CMK (cell line): ENCODE measurements around the gene MLLT1.
A peak's percentile ranks its signal among the peaks of the same experiment; 100 is the strongest.

Experiments
- DNase-seq: peaks from one replicate; pipeline ENCODE4 v3.0.0-alpha.2; 2010; ENCODE audit warnings: low read depth

Gene MLLT1

GRCh38 chr19:6204866-6205723, 74.7 kb downstream of the MLLT1 start:
- no peak for DNase-seq

- no peak for DNase-seq
These were observed 75.6 kb downstream of the MLLT1 start for GRCh38 chr19:6204212-6204611.

DNA sequence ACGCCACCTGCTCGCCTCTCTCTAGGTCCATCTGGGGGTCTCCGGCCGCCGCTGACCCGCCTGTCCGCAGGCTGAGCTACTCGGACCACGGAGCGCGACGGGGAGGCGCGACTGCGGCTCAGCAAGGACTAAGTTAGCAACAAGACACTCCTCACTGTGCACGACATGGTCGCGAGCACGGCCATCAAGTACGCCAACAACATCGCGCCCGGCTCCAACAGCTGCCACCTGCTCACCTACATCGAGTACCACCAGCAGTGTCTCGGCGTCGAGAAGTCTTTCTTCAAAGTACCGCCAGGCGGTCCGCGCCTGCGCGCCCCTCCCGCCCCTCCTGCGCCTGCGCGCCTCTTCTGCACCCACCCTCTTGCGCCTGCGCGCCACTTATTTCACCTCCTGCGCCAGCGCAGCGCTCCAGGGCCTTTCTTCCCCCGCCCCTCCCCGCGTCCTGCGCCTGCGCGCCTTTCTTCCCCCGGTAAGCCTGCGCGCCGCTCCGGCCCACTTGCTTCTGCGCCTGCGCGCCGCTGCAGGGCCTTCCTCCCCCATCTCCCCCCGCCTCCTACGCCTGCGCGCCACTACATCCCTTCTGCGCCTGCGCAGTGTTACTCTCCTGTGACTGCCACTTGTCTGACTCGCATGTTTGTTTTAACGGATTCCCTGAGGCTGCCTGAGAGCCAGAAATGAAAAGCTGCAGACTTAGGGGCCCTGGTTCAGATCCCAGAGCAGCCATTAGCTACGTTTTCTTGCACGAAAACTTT, 80.4 kb downstream of the MLLT1 start:
- DNase-seq: peak; percentile 98

- DNase-seq: no peak
These were observed 80.9 kb downstream of the MLLT1 start for GRCh38 chr19:6198896-6199239.

DNA sequence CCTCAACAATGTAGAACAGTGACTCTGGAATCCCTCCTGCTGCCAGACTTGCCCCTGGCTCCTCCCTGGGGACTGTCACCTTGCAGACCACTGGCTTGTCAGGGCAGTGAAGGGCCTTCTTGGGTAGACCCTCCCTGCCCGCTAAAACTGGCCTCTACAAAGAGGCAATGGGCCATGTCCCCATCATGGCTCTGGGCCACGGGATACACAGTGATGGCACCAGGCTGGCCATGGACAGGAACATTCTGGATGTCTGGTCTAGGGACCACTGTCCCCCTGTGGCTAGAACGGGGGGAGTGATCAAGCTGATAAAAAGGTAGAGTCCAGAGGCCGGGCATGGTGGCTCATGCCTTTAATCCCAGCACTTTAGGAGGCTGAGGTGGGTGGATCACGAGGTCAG, 83.4 kb downstream of the MLLT1 start:
- no peak for DNase-seq

GRCh38 chr19:6188811-6189210, 91.0 kb downstream of the MLLT1 start:
- DNase-seq: no peak

GRCh38 chr19:6187374-6187773, 92.4 kb downstream of the MLLT1 start:
- no peak for DNase-seq

DNA sequence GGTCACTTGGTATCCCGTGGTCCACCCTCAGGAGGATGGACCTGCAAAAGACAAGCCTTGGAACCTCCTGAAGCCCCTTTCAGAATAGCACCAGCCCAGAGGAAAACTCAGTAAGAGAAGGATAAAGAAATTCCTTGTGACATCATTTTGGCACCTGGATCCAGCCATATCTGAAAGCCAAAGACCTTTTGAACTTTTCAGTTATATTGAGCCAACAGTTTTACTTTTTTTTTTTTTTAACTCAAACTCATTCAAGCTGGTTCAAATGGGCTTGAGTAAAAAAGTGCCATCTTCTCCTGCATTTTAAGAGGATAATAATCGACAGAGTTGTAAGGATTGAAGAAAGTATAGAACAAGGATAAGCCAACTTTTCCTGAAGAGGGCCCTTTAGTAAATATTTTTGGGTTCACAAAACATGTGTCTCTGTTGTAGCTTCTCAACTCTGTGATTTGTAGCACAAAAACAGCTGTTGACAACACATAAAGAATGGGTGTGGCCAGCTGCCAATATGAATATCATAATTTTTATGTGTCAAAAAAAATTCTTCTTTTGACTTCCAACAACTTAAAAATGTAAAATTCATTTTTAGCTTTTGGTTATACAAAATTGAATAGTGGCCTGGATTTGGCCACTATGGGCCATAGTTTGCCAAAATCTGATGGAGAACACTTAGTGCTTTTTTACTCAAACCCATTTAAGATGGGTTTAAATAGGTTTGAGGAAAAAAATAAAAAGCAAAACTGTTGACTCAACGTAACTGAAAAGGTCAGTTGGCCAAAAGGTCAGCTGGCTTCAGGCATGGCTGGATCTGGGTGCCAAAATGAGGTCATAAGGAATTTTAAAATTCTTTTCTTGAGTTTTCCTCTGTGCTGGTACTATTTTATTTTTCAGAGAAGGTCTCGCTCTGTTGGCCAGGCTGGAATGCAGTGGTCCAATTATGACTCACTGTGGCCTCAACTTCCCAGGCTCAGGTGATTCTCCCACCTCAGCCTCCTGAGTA, 93.6 kb downstream of the MLLT1 start:
- DNase-seq: no peak

GRCh38 chr19:6185093-6185834, 94.5 kb downstream of the MLLT1 start:
- no peak for DNase-seq

DNA sequence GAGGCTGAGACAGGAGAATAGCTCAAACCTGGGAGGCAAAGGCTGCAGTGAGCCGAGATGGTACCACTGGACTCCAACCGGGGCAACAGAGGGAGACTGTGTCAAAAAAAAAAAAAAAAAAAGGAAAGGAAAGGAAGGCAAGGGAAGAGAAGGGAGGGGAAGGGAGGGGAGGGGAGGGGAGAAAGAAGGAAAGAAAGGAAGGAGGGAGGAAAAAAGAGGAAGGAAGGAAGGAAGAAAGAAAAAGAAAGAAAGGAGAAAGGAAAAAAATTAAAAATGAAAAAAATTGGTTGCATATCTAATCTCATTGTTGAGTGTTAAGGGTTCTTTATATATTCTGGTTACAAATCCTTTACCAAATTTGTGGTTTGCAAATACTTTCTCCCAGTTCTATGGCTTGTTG, 98.7 kb downstream of the MLLT1 start:
- DNase-seq: no peak

GRCh38 chr19:6173190-6173589, 106.6 kb downstream of the MLLT1 start:
- no peak for DNase-seq

DNA sequence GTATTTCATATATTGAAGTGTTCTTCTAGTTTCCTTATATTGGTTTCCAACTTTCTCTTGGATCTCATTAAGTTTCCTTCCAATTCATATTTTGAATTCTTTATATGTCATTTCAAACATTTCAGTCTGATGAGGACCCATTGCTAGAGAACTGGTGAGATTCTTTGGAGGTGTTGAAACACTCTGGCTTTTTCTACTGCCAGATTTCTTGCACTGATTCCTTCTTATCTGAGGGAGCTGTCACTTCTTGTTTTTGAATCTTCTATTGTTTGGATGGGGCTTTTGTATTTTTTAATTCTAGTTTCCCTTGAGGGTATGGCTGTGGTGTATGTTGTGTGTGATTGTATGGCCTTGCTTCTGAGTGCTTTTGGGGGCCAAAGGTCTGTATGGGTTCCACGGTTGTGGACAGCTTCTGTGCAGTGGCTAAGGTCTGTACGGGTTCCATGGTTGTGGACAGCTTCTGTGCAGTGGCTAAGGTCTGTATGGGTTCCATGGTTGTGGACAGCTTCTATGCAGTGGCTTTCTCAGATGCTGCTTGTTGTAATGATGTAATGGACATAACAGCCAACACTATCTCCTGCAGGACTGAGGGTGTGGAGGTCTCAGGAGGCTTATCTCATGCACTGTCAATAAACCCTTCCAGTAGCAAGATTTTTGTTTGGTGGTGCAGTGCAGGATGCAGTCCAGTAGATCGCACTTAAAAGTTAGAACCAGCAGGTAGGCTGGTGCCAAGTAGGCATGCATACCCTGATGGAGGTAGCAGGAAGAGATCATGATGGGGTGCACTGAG, 107.5 kb downstream of the MLLT1 start:
- DNase-seq: no peak

GRCh38 chr19:6167115-6167514, 112.7 kb downstream of the MLLT1 start:
- DNase-seq: no peak

DNA sequence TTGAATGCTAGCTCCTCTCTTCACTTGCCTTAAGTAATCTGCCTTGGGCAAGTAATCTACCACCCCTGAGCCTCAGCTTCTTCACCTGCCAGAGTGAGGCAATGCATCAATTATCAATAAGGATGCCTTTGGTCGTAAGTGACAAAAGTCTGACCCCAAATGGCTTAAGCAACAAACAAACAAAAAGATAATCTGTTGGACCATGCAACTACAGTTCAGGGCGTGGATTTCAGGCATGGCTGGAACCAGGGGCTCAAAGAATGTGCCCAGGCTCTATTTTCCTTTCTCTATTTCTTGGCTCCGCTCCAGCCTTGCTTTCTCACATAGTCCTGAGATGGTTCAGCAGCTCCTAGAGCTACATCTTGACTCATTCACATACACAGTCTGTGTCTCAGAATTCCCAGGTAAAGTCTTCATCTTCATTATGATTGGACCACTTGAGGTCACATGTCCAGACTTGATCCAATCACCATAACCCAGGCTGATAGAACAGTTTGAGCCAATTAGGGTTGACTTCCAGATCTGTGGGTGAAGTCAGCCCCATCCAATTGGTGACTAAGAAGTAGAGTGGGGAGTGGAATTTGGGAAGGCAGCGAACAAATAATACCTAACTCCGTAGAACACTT, 114.8 kb downstream of the MLLT1 start:
- DNase-seq: no peak

GRCh38 chr19:6161271-6161850, 118.4 kb downstream of the MLLT1 start:
- peak; percentile 100 for DNase-seq
